SU-DHL-6 (cell line): ENCODE measurements around the gene BEND7.
"Not testable (repeated sequence)": the region's sequence is repeated elsewhere in the genome, so short reads cannot be mapped to it uniquely, and the experiment has no call there.

Source experiments
- H2AFZ ChIP-seq: fragments of 200-600 bp; sonication (generic); 2 replicates; pipeline ENCODE4 v1.6.1; 2014; ENCODE audit warnings: low read depth, mild to moderate bottlenecking, moderate library complexity, mixed read lengths, antibody characterized with exemption, low read length; ENCODE audit not compliant: severe bottlenecking
- H3F3A ChIP-seq: fragments of 200-600 bp; shearing (Covaris generic); 2 replicates; pipeline ENCODE4 v1.6.0; 2016; ENCODE audit warnings: antibody characterized with exemption, mild to moderate bottlenecking; ENCODE audit not compliant: insufficient read depth
- H3K27ac ChIP-seq: fragments of 200-600 bp; sonication (generic); 2 replicates; pipeline ENCODE4 v1.5.1; 2016; ENCODE audit warnings: low read depth, mild to moderate bottlenecking, low read length, moderate library complexity, mixed read lengths
- H3K27me3 ChIP-seq: fragments of 200-600 bp; sonication (generic), shearing (Covaris generic); 2 replicates; pipeline ENCODE4 v1.6.0; 2014; ENCODE audit warnings: mild to moderate bottlenecking, low read length
- H3K36me3 ChIP-seq: fragments of 200-600 bp; sonication (generic); 2 replicates; pipeline ENCODE4 v1.6.1; 2014; ENCODE audit warnings: mild to moderate bottlenecking, low read length, mixed read lengths
- H3K4me2 ChIP-seq: fragments of 300-600, 200-600 bp; shearing (Covaris generic), sonication (generic); 2 replicates; pipeline ENCODE4 v1.6.0; 2014; ENCODE audit warnings: low read length, low read depth, mild to moderate bottlenecking; ENCODE audit not compliant: poor library complexity, severe bottlenecking
- H3K4me3 ChIP-seq: fragments of 200-600 bp; sonication (generic); 2 replicates; pipeline ENCODE4 v1.5.1; 2014; ENCODE audit warnings: antibody characterized with exemption, low read length, mild to moderate bottlenecking, mixed read lengths; ENCODE audit not compliant: insufficient read depth, poor library complexity, severe bottlenecking
- H3K79me2 ChIP-seq: fragments of 200-600 bp; sonication (generic); 2 replicates; pipeline ENCODE4 v1.6.1; 2014; ENCODE audit warnings: mild to moderate bottlenecking, low read length, moderate library complexity; ENCODE audit not compliant: insufficient read depth
- H3K9ac ChIP-seq: fragments of 200-600 bp; sonication (generic); 2 replicates; pipeline ENCODE4 v1.7.0; 2014; ENCODE audit warnings: mild to moderate bottlenecking, low read length
- H3K9me2 ChIP-seq: fragments of 200-600 bp; sonication (generic); replicated peaks from 2 replicates; pipeline ENCODE4 v1.6.1; 2014; ENCODE audit warnings: low read length; ENCODE audit not compliant: insufficient read depth
- H3K9me3 ChIP-seq: fragments of 200-600 bp; sonication (generic); 2 replicates; pipeline ENCODE4 v1.6.1; 2014; ENCODE audit warnings: low read length, mixed read lengths; ENCODE audit not compliant: insufficient read depth
- H4K20me1 ChIP-seq: fragments of 200-600 bp; sonication (generic); 2 replicates; pipeline ENCODE4 v1.6.1; 2014; ENCODE audit warnings: low read depth, mild to moderate bottlenecking, antibody characterized with exemption, low read length, moderate library complexity, mixed read lengths
- CTCF ChIP-seq: fragments of 200-600 bp; sonication (generic); IDR thresholded peaks from one replicate; pipeline ENCODE4 v1.5.1; 2017; ENCODE audit warnings: antibody characterized with exemption, mild to moderate bottlenecking, low read length, moderate library complexity; ENCODE audit not compliant: insufficient read depth, poor library complexity, severe bottlenecking
- EZH2phosphoT487 ChIP-seq: fragments of 200-600 bp; sonication (generic), shearing (Covaris generic); conservative IDR thresholded peaks from 2 replicates; pipeline ENCODE4 v1.6.1; 2018; ENCODE audit warnings: mild to moderate bottlenecking, antibody characterized with exemption, low read length, moderate library complexity, mixed read lengths

The BEND7 gene

GRCh38 chr10:13414137-13414536, 114.7 kb downstream of the BEND7 start:
- Histone ChIP-seq H3K27me3 (no peaks in the 10 kb centered on the region), H3K27ac (no peak overlapping the region), H3K79me2 (no peaks in the 10 kb centered on the region), H3K9me2 (no peaks in the 10 kb centered on the region), H3K4me3 (no peak overlapping the region), H3K9ac (no peak overlapping the region), H2AFZ (no peak overlapping the region), H3K36me3 (no peaks in the 10 kb centered on the region), H3F3A (no peaks in the 10 kb centered on the region), H3K9me3 (no peaks in the 10 kb centered on the region; the same call in 1 of the 2 replicates), H3K4me2 (no peak overlapping the region), H4K20me1 (no peaks in the 10 kb centered on the region)
- no peak for TF ChIP-seq CTCF
- no peak for TF ChIP-seq EZH2phosphoT487

- TF ChIP-seq EZH2phosphoT487: no peak
- no peak for TF ChIP-seq CTCF
- Histone ChIP-seq H3K36me3 (no peaks in the 10 kb centered on the region), H4K20me1 (no peaks in the 10 kb centered on the region), H3K79me2 (no peaks in the 10 kb centered on the region), H3K27me3 (no peaks in the 10 kb centered on the region), H3K9me3 (no peaks in the 10 kb centered on the region; the same call in 1 of the 2 replicates), H3F3A (no peaks in the 10 kb centered on the region), H3K4me3 (no peak overlapping the region), H2AFZ (no peak overlapping the region), H3K9me2 (no peaks in the 10 kb centered on the region), H3K4me2 (no peak overlapping the region), H3K27ac (no peak overlapping the region), H3K9ac (no peak overlapping the region)
Measured at GRCh38 chr10:13412894-13413293, 115.9 kb downstream of the BEND7 start.

- no peaks in the 10 kb centered on the region for H3K9me3 ChIP-seq
- TF ChIP-seq CTCF (no peak), EZH2phosphoT487 (no peak)
- no peak overlapping the region for H3K4me2 ChIP-seq
- no peaks in the 10 kb centered on the region for H3K27me3 ChIP-seq
- no peak overlapping the region for H3K9ac ChIP-seq
- no peaks in the 10 kb centered on the region for H4K20me1 ChIP-seq
- H2AFZ ChIP-seq: no peak overlapping the region
- no peaks in the 10 kb centered on the region for H3F3A ChIP-seq
- no peaks in the 10 kb centered on the region for H3K79me2 ChIP-seq
- H3K27ac ChIP-seq: no peak overlapping the region
- no peak overlapping the region for H3K4me3 ChIP-seq
- H3K9me2 ChIP-seq: no peaks in the 10 kb centered on the region
- no peaks in the 10 kb centered on the region for H3K36me3 ChIP-seq
Measured at GRCh38 chr10:13404791-13405190, 124.0 kb downstream of the BEND7 start.

GRCh38 chr10:13404305-13404759, 124.5 kb downstream of the BEND7 start:
- Histone ChIP-seq H3K9me2 (no peaks in the 10 kb centered on the region), H3K9me3 (no peaks in the 10 kb centered on the region), H4K20me1 (no peaks in the 10 kb centered on the region), H3K9ac (no peak overlapping the region), H3F3A (no peaks in the 10 kb centered on the region), H3K4me2 (no peak overlapping the region), H3K4me3 (no peak overlapping the region), H2AFZ (no peak overlapping the region), H3K79me2 (no peaks in the 10 kb centered on the region), H3K27ac (no peak overlapping the region), H3K27me3 (no peaks in the 10 kb centered on the region), H3K36me3 (no peaks in the 10 kb centered on the region)
- no peak for TF ChIP-seq CTCF
- TF ChIP-seq EZH2phosphoT487: no peak

- H3K9ac ChIP-seq, H3K27ac ChIP-seq, H3K9me3 ChIP-seq, H3K79me2 ChIP-seq, H2AFZ ChIP-seq, H3K4me3 ChIP-seq, H3K4me2 ChIP-seq, H3F3A ChIP-seq, H3K9me2 ChIP-seq, H3K27me3 ChIP-seq, H3K36me3 ChIP-seq, H4K20me1 ChIP-seq: not testable (repeated sequence)
Measured at GRCh38 chr10:13403426-13403825, 125.4 kb downstream of the BEND7 start.
